Stimulated activated CD4-positive, alpha-beta T cell treated with anti-CD3 and anti-CD28 coated beads, TNF-alpha, amount 100 ng/mL, for 24 hours (primary cell): ENCODE measurements around the gene AGFG2.
"Not testable (repeated sequence)": the region's sequence is repeated elsewhere in the genome, so short reads cannot be mapped to it uniquely, and the experiment has no call there.

Experiments used
- DNase-seq, 3 experiments: peaks; one replicate each; pipeline ENCODE4 v3.0.0-alpha.2; 2020; ENCODE audit warnings: low read depth in 3 of 3

Gene AGFG2

DNA sequence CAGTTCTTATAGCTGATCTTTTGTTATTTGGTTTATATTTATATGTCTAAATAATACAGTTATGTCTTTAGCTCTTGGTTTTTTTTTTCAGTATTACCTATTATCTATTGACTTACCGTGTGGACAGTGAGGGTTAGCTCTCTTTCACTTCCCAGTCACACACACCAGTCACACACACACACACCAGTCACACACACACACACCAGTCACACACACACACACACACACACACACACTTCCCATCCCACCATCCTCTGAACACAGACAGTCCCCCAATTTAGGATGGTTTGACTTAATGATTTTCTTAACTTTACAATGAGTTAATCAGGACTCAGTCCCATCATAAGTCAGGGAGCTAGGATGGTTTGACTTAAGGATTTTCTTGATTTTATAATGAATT lies 18.9 kb upstream of the AGFG2 start:
- DNase-seq = no peak

DNA sequence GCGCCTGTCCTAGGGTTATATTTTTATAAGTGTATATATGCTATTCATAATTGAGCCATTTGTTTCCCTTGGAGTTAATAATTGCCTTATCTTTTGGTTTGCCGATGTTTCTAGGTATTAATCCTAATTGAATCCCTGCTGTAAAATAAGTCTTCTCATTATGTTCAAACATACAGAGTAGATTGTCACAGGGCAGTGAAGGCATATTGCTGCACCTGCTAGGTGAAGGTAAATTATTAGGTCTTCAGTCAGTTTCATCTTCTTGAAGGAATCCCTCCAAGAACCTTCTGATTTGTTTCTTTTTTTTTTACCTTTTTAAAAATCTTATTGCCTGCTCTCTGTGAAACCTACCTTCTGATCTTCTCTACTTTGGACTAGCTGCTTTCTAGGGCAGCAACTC lies 17.9 kb upstream of the AGFG2 start:
- DNase-seq = no peak

DNA sequence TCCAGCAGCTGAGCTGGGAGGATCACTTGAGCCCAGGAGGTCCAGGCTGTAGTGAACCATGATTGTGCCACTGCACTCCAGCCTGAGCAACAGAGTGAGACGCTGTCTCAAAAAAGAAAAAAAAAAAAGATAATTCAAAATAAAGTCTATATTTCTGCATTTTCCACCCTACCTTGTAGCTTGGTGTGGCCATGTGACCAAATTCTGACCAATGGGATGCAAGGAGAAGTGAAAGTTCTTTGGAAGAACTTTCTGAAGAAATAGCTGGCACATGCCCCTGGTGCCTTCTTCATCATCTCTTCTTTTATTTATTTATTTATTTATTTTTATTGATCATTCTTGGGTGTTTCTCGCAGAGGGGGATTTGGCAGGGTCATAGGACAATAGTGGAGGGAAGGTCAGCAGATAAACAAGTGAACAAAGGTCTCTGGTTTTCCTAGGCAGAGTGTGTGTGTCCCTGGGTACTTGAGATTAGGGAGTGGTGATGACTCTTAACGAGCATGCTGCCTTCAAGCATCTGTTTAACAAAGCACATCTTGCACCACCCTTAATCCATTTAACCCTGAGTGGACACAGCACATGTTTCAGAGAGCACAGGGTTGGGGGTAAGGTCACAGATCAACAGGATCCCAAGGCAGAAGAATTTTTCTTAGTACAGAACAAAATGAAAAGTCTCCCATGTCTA lies 17.0 kb upstream of the AGFG2 start:
- DNase-seq = not testable (repeated sequence)

DNA sequence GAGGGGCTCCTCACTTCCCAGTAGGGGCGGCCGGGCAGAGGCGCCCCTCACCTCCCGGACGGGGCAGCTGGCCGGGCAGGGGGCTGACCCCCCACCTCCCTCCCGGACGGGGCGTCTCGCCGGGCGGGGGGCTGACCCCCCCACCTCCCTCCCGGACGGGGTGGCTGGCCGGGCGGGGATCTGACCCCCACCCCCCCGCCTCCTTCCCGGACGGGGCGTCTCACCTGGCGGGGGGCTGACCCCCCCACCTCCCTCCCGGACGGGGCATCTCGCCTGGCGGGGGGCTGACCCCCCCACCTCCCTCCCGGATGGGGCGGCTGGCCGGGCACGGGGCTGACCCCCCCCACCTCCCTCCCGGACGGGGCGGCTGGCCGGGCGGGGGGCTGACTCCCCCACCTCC lies 15.8 kb upstream of the AGFG2 start:
- DNase-seq = not testable (repeated sequence)

DNA sequence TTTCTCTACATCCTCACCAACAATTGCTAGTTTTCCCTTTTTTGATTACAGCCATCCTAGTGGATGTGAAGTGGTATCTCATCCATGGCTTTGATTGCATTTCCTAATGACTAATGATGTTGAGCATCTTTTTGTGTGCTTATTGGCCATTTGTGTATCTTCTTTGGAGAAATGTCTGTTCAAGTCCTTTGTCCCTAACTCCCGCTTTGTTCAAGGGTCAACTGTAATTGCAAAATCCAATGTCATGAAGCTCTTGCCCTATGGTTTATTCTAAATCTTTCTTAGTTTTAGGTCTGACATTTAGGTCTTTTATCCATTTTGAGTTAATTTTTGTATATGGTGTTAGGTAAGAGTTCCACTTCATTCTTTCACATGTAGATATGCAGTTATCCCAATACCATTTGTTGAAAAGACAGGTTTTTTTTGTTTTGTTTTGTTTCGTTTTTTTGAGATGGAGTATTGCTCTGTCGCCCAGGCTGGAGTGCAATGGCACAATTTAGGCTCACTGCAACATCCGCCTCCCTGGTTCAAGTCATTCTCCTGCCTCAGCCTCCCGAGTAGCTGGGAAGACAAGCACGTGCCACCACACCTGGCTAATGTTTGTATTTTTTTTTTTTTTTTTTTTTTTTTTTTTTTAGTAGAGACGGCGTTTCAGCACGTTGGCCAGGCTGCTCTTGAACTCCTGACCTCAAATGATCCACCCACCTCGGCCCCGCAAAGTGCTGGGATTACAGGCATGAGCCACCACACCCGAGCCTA lies 10.7 kb upstream of the AGFG2 start:
- not testable (repeated sequence) for DNase-seq

DNA sequence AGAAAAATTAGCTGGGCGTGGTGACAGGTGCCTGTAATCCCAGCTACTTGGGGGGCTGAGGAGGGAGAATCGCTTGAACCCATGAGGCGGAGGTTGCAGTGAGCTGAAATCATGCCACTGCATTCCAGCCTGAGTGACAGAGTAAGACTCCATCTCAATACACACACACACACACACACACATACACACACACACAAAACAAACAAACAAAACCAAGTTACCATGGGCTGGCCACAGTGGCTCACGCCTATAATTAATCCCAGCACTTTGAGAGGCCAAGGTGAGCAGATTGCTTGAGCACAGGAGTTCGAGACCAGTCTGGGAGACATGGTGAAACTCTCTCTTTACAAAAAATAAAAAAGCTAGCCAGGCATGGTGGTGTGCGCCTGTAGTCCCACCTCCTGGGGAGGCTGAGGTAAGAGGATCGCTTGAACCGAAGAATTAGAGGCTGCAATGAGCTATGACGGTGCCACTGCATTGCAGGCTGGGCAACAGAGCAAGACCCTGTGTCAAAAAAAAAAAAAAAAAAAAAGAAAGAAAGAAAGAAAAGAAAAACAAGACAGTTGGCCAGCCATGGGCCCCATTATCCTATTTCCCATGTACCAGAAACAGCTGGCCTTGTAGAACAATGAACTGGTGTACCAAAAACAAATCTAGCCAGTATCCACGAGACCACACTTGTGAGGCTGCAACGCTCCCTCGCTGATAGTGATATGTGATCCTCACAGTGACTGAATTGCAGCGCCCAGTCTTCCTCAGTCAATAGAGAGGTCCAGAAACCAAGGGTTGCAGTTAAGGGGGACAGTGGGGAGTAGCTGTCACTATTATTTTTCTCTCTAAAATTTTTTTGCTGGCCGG lies 6.6 kb upstream of the AGFG2 start:
- no peak for DNase-seq

DNA sequence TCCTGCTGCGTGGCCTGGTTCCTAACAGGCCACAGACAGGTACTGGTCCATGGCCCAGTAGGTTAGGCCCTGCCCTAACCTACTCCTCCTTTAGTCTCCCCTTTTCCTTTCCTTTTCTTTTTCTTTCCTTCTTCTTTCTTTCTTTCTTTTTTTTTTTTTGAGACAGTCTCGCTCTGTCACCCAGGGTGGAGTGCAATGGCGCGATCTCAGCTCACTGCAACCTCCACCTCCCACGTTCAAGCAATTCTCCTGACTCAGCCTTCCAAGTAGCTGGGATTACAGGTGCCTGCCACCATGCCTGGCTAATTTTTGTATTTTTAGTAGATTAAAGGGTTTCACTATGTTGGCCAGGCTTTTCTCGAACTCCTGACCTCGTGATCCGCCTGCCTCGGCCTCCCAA lies 3.0 kb upstream of the AGFG2 start:
- not testable (repeated sequence) for DNase-seq

DNA sequence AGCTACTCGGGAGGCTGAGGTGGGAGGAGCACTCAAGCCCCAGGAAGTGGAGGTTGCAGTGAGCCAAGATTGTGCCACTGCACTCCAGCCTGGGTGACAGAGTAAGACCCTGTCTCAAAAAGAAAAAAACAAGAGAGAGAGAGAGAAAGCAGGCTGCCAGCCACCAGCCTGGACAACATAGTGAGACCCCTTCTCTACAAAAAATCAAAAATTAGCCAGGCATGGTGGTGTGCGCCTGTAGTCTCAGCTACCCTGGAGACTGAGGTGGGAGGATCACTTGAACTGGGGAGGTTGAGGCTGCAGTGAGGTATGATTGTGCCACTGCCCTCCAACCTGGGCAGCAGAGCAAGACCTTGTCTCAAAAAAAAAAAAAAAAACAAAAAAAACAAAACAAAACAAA lies 2.3 kb upstream of the AGFG2 start:
- DNase-seq = not testable (repeated sequence)

DNA sequence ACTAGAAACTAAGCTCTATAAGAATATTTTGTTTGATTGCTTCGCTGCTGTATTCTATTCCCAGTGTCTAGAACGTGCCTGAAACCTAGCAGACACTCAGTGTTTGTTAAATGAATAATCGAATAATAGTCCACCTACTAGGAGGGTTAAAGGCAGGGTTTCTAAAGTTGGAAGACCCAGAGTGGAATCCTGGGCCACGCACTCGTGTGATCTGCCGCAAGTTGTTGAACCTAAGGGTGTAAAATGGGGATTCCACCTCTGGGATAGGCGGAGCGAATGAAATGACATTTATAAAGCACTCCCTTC lies 702 bp upstream of the AGFG2 start:
- no peak for DNase-seq

DNA sequence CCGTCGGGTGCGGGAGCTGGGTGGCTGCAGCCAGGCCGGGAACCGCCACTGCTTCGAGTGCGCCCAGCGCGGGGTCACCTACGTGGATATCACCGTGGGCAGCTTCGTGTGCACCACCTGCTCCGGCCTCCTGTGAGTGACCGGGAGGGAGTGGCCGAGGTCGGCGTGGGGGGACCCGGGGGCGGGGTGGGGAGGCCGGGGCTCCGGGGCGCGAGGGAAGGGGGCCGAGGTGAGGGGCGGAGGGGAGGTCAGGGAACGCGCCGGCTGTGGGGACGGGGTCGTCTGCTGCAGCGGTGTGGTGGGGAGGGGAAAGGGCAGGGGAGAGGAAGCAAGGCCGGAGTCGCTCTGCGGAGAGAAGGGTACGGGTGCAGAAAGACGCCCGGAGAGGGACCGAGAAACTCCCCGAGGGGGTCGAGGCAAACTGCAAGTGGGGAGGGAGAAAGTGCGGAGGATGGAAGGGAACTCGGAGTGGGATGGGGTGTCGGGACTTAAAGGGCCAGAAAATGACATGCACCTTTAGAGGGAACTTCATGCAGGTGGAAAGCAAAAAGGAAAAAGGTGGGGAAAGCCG lies 518 bp downstream of the AGFG2 start:
- DNase-seq = no peak

DNA sequence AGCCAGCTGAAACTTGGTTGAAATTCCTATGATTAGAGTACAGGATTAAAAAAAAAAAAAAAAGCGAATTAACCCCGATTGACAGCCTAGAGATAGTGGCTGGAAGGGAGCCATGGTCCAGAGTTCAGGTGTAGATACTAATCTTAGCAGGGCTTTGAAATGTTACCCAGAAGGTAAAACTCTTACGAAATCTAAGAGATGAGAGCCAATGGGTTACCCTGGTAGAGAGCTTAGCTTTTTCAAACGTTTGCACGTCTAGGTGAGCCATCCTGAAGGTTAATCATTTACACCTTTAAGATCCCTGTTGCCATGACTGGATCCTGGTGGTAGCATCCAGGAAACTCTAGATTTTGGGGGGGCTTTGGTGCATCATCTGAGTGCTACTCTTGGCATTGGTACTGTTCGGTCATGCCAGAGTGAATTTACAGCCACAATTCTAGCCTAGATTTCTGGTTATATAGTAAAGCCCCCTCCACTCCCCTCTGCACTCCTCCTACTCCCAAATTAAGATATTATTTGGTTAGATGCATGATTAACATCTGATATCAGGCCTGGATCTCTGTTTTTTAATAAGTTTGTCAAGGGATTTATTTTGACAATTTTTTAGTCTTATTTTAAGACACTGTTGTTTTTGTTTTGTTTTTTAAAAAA lies 1.2 kb downstream of the AGFG2 start:
- DNase-seq = no peak

DNA sequence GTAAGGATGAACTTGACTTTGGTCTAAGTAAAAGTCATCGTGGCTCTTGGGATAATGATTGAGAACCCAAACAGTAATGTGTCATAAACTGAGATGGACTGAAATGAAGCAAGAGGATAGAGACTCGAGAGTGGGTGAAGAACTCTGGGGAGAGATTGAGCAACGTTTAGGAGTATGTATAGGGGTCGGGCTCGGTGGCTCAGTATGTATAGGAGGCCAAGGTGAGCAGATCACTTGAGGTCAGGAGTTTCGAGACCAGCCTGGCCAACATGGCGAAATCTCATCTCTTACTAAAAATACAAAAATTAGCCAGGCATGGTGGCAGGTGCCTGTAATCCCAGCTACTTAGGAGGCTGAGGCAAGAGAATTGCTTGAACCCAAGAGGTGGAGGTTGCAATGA lies 2.3 kb downstream of the AGFG2 start:
- DNase-seq = not testable (repeated sequence)

DNA sequence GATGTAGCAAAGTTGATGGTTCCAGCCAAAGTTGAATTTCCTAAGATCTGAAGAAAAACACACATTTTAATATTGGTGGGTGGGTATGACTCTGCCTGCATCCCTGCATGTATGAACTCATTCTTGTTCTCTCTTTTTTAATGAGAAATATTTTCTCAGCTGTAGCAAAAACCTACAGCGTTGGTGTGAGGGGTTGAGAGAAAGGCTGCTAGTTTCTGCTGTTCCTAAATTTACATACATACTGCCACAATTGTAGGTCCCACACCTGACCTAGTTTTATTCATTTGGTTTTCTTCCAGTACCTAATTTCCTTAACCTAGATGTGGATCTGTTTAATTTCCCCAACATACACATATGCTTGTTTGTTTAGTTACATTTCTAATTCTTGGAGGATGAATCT lies 4.6 kb downstream of the AGFG2 start:
- DNase-seq = no peak

DNA sequence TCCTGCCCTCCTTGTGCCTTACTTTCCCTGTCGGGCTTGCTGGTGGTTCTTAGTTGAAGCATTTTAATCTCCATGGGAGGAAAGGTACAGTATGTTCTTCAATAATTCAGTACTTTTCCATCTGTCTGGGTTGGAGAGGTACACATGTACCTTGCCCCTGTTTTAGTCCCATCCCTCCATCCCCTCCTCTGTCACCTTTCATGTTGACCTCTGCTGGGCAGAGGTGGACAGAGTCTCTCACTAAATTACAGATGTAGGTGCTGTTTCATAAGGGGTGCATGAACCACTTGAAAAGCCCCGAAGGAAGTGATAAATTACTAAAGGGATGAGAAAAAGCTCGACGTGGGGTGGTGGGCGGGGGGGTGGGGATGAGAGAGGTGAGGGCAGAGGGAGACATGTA lies 5.4 kb downstream of the AGFG2 start:
- no peak for DNase-seq

DNA sequence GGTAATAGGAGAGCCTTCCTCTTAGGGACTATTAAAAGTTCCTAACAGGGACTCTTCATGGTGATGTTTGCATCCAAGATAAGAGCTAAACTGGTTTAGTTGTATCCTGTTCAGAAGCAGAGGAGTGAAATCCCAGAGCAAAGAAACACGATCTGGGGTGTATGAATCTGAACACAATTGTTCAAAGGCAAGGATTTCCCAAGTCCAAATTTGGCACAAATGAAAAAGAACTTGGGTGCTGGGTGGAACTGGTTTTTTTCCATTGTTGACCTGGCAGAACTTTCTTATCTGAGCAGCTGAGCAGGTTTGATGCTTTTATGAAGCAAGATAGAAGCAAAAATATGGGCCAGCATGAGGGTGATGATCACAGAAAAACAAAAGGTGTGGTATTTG lies 6.0 kb downstream of the AGFG2 start:
- no peak for DNase-seq

DNA sequence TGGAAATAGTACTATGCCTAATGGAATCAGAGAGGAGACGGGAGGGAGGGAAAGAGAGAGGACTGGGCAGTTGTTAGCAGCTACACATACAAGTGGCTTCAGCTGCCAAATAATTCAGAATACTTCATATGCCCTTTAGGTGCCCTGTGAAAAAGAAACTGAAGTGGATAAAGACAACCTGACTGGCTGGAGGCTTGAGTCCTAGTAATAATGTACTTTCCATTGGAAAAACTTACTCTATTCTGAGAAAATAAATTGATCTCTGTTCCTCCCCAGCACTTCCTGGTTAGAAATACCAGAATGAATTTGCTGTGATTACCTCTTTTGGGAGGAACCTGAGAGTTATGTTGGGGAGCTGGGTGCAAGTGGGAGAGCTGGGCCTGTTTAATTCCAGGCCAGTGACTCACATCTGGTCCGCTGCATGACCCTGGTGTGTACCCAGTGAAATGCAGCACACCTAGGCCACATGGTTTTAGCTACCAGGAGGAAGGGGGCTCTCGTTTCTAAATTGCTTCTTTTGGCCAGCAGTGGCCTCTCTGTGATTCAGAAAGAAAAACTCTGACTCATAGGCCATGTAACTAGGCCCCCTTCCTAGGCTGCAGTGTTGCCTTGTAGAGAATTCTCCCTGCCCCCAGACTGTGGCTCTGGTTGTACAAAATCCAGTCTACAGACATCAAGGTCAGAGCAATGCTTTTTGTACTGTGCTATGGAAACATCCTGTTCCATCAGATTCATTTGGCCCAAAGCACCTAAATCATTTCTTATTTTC lies 6.5 kb downstream of the AGFG2 start:
- peak in 2 of 3 experiments; percentile 26 to 66 for DNase-seq

DNA sequence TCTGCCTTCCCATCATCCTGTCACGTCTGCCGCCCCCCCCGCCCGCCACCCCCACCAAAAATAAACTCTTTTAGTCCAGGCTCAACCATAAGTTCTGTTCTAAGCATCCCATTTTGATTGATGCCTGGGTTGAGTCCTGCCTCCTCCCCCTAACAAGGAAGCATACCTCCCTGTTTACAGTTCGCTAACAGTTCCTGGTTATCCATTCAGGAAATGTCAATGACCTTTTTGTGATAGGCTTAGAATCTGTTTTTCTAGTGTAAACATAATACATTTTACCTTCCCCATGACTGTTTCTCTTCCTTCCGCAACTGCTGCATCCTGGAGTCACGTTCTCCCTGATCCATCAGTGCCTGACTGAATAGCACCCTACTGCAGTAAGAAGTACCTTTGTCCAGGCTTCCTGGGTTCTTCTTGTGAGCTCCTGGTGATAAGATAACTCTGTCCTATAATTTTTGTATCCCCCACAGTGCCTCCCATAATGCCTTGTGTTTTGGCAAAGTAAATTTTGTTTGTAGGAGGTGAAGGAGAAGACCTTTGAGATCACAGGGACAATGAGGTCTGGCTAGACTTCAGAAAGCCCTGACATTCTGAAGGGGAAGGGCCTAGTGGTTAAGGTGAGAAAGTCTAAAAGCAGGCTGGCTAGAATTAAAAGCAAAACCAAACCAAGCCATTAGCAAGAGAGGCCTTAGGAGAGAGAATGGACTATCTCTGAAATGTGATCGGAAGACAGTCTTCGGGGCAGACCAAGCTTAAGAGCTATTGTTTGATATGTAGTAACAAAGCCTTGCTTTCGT lies 7.3 kb downstream of the AGFG2 start:
- no peak for DNase-seq

DNA sequence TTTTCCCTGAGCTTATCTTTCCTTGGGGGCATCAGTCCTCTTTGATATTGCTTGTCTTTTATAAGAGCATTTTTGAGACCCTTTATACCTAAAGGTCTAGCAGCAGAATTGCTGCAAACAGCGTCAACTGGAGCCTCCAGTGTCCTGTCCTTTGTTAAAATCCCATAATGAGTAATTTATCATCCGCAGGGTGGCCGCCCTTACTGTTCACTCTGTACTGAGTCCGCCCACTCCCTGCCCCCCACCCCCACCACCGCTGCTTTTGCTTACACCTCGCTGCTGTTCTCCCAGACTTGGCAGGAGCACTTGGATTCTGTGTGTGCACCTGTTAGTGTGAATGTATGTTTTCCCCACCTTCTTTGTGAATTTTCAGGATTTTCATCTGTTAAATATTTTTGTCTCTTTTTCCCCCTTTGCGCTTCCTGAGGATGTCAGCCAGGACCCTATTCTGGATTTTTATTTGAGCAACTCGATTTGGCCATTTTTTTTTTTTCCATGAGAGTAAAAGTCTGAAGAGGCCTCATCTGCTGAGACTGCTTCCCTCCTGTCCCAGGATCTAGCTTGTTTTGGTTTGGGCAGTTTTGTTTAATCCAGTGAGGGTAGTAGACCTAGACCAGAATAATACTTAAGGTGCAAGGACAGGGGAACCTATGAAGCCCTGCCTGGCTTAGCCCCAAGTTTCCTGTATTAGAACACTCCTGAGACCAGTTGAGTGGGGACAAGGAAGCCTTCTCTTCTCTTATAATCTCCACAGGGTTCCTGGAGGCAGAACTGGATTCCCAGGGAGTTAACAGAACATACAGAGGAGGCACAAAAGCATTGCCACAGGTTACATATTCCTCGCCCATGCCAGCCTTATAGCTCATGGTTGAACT lies 8.2 kb downstream of the AGFG2 start:
- DNase-seq = no peak

DNA sequence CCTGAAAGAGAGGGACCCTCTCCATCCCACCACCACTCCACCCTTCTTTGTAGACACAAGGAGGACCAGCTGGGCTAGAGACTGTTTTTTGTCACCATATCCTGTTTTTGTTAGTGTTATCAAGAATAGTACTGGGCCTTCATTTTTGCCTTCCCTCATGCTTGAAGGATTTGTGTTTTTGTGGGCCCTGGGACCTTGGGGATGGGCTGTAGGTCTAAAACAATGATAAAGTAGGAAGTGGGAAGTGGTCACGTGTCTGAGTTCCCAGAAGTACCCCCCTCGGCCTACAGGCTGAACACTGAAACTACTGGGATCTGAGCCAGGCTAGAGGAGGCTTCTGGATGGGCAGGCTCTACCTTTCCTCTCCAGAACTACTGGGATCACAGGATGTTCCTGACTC lies 8.9 kb downstream of the AGFG2 start:
- DNase-seq = no peak
